H9 (cell line): ENCODE measurements around the gene CBX3. TPM values are rescaled to one million over a fixed set of nuclear protein-coding genes. Genes with fewer than 3 reads are reported as not detected.
"Not testable (repeated sequence)": the region's sequence is repeated elsewhere in the genome, so short reads cannot be mapped to it uniquely, and the experiment has no call there.

ENCODE experiments used
- DNase-seq: peaks from one replicate; pipeline ENCODE4 v3.0.0-alpha.2; 2017
- H2AFZ ChIP-seq: one replicate; pipeline ENCODE4 v1.6.1; 2013; ENCODE audit warnings: mild to moderate bottlenecking, low read length, control low read depth, moderate library complexity
- H2AK5ac ChIP-seq: 2 replicates; pipeline ENCODE4 v1.6.1; 2013; ENCODE audit warnings: low read length, control low read depth, mixed read lengths; ENCODE audit not compliant: insufficient read length
- H2BK120ac ChIP-seq: one replicate; pipeline ENCODE4 v1.6.1; 2013; ENCODE audit warnings: low read depth, mild to moderate bottlenecking, low read length, control low read depth, inconsistent platforms; ENCODE audit not compliant: poor library complexity, severe bottlenecking
- H2BK12ac ChIP-seq: 2 replicates; pipeline ENCODE4 v1.6.1; 2013; ENCODE audit warnings: low read length, control low read depth, mixed read lengths, low read depth; ENCODE audit not compliant: insufficient read length
- H2BK15ac ChIP-seq: 2 replicates; pipeline ENCODE4 v1.6.1; 2013; ENCODE audit warnings: low read depth, low read length, control low read depth
- H2BK20ac ChIP-seq: one replicate; pipeline ENCODE4 v1.6.1; 2013; ENCODE audit warnings: low read depth, mild to moderate bottlenecking, low read length, control low read depth, inconsistent platforms; ENCODE audit not compliant: poor library complexity, severe bottlenecking
- H2BK5ac ChIP-seq: 2 replicates; pipeline ENCODE4 v1.6.1; 2013; ENCODE audit warnings: low read length, control low read depth, mixed read lengths; ENCODE audit not compliant: insufficient read length
- H3K14ac ChIP-seq: 2 replicates; pipeline ENCODE4 v1.6.1; 2013; ENCODE audit warnings: low read length, control low read depth; ENCODE audit not compliant: insufficient read depth
- H3K18ac ChIP-seq: 2 replicates; pipeline ENCODE4 v1.6.1; 2013; ENCODE audit warnings: low read depth, mild to moderate bottlenecking, mixed read lengths, low read length, control low read depth; ENCODE audit not compliant: insufficient read length
- H3K23ac ChIP-seq: 2 replicates; pipeline ENCODE4 v1.6.1; 2013; ENCODE audit warnings: low read length, control low read depth, mixed read lengths, low read depth; ENCODE audit not compliant: insufficient read length
- H3K23me2 ChIP-seq: 2 replicates; pipeline ENCODE4 v1.6.1; 2013; ENCODE audit warnings: low read depth, mild to moderate bottlenecking, mixed read lengths, low read length, control low read depth; ENCODE audit not compliant: insufficient read length, poor library complexity, severe bottlenecking
- H3K27ac ChIP-seq: 2 replicates; pipeline ENCODE4 v1.5.1; 2013; ENCODE audit warnings: low read length, control low read depth, mixed read lengths, low read depth; ENCODE audit not compliant: insufficient read length
- H3K27me3 ChIP-seq: 2 replicates; pipeline ENCODE4 v1.6.1; 2013; ENCODE audit warnings: low read length, control low read depth, inconsistent platforms; ENCODE audit not compliant: insufficient read depth
- H3K4ac ChIP-seq: 2 replicates; pipeline ENCODE4 v1.6.1; 2013; ENCODE audit warnings: low read depth, mild to moderate bottlenecking, control low read depth, inconsistent platforms, low read length, moderate library complexity
- H3K4me1 ChIP-seq: 2 replicates; pipeline ENCODE4 v1.6.1; 2013; ENCODE audit warnings: low read length, control low read depth, inconsistent platforms; ENCODE audit not compliant: insufficient read depth
- H3K4me2 ChIP-seq: 2 replicates; pipeline ENCODE4 v1.6.1; 2013; ENCODE audit warnings: low read length, control low read depth, mixed read lengths; ENCODE audit not compliant: insufficient read length, insufficient read depth
- H3K56ac ChIP-seq: 2 replicates; pipeline ENCODE4 v1.6.1; 2013; ENCODE audit warnings: low read depth, mild to moderate bottlenecking, mixed read lengths, low read length, control low read depth; ENCODE audit not compliant: insufficient read length
- H3K79me1 ChIP-seq: 2 replicates; pipeline ENCODE4 v1.6.1; 2013; ENCODE audit warnings: low read depth, mild to moderate bottlenecking, moderate library complexity, low read length, control low read depth, inconsistent platforms; ENCODE audit not compliant: insufficient read depth, poor library complexity, severe bottlenecking
- H3K79me2 ChIP-seq: 2 replicates; pipeline ENCODE4 v1.6.1; 2013; ENCODE audit warnings: low read length, control low read depth, inconsistent platforms; ENCODE audit not compliant: insufficient read depth
- H3K9ac ChIP-seq: 2 replicates; pipeline ENCODE4 v1.6.1; 2013; ENCODE audit warnings: low read length, control low read depth, mixed read lengths; ENCODE audit not compliant: insufficient read length; ENCODE audit errors: extremely low read depth
- H3K9me3 ChIP-seq: one replicate; pipeline ENCODE4 v1.6.1; 2013; ENCODE audit warnings: low read depth, low read length, inconsistent platforms; ENCODE audit not compliant: control insufficient read depth
- H3T11ph ChIP-seq: one replicate; pipeline ENCODE4 v1.6.1; 2013; ENCODE audit warnings: mild to moderate bottlenecking, low read length, control low read depth, inconsistent platforms
- H4K20me1 ChIP-seq: one replicate; pipeline ENCODE4 v1.6.1; 2013; ENCODE audit not compliant: control insufficient read depth, insufficient read length, insufficient read depth
- H4K5ac ChIP-seq: 2 replicates; pipeline ENCODE4 v1.6.1; 2013; ENCODE audit warnings: low read depth, mild to moderate bottlenecking, mixed read lengths, low read length, control low read depth; ENCODE audit not compliant: insufficient read length
- H4K8ac ChIP-seq: replicated peaks from 2 replicates; pipeline ENCODE4 v1.6.1; 2013; ENCODE audit warnings: low read length, control low read depth, mixed read lengths, low read depth; ENCODE audit not compliant: insufficient read length
- H4K91ac ChIP-seq: 2 replicates; pipeline ENCODE4 v1.6.1; 2013; ENCODE audit warnings: low read depth, mild to moderate bottlenecking, moderate library complexity, mixed read lengths, low read length, control low read depth; ENCODE audit not compliant: insufficient read length
- H3K27ac Mint-ChIP-seq, 3 experiments: 2 replicates in 2 of 3; 3 replicates in 1 of 3; pipeline ENCODE4 v1.8.0; 2020 to 2021; ENCODE audit warnings: mixed read lengths in 3 of 3, mild to moderate bottlenecking in 1 of 3, moderate library complexity in 1 of 3
- H3K27me3 Mint-ChIP-seq: 2 replicates; pipeline ENCODE4 v1.8.0; 2021; ENCODE audit warnings: low read depth, mild to moderate bottlenecking, moderate library complexity, mixed read lengths
- H3K36me3 Mint-ChIP-seq, 3 experiments: 2 replicates in 2 of 3; 3 replicates in 1 of 3; pipeline ENCODE4 v1.8.0; 2020 to 2021; ENCODE audit warnings: low read depth in 3 of 3, mixed read lengths in 3 of 3; ENCODE audit not compliant: insufficient read depth in 1 of 3
- H3K4me1 Mint-ChIP-seq, 2 experiments: 2 replicates each; pipeline ENCODE4 v1.8.0; 2020; ENCODE audit warnings: mixed read lengths in 2 of 2
- H3K4me3 Mint-ChIP-seq, 2 experiments: 2 replicates in 1 of 2; 3 replicates in 1 of 2; pipeline ENCODE4 v1.8.0; 2020 to 2021; ENCODE audit warnings: mild to moderate bottlenecking in 2 of 2, mixed read lengths in 2 of 2, moderate library complexity in 1 of 2
- H3K9me3 Mint-ChIP-seq, 2 experiments: 2 replicates in 1 of 2; 3 replicates in 1 of 2; pipeline ENCODE4 v1.8.0; 2020; ENCODE audit warnings: mild to moderate bottlenecking in 2 of 2, mixed read lengths in 2 of 2, moderate library complexity in 1 of 2
- WGBS: extraction: QIAGEN DNeasy Blood & Tissue Kit; methylation state at CpG from one replicate; pipeline ENCODE4 v1.1.7; 2013; ENCODE audit warnings: missing lambda C conversion rate, low lambda C conversion rate, mixed read lengths; ENCODE audit not compliant: insufficient read length; ENCODE audit errors: extremely low coverage; 5-methylcytosine and 5-hydroxymethylcytosine counted together
- total RNA-seq: library from RNA; stranded (reverse); gene quantifications from 2 replicates; pipeline ENCODE4 v1.2.1, GENCODE V29; 2021
- TF ChIP-seq, protein P1 (sequence below): fragments of 200-600 bp; sonication (generic); conservative IDR thresholded peaks from 3 replicates; pipeline ENCODE4 v1.8.0; 2021; ENCODE audit warnings: antibody characterized with exemption, mild to moderate bottlenecking

Gene CBX3
- total RNA-seq, 1 experiment from 2014 or later = 288 TPM

DNA sequence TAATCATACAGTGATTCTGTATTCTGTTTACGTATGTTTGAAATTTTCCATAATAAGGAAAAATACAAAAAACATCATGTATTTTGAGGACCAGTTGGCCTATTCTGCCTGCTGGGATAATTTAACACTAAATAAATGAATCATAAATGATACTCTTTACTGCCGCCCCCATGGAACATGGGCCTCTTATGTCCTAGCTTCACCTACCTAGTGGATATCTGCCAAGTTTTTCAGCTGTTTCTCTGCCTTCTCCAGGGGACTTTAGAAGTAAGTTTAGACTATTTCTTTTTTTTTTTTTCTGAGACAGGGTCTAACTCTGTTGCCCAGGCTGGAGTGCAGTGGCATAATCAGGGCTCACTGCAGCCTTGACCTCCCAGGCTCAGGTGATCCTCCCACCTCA, 39.1 kb upstream of the CBX3 start:
- Histone ChIP-seq H2BK12ac (no peak overlapping the region), H3K18ac (no peak overlapping the region), H3K14ac (no peak overlapping the region), H2AFZ (no peak overlapping the region), H3K79me1 (peaks cover 9% of the 10 kb centered on the region), H4K91ac (no peak overlapping the region), H3K23ac (no peak overlapping the region), H3K4me2 (no peak overlapping the region), H2BK5ac (no peak overlapping the region), H2BK20ac (no peak overlapping the region), H3K79me2 (peaks cover 70% of the 10 kb centered on the region), H3K4me1 (peaks cover 29% of the 10 kb centered on the region), H3K27ac (no peak overlapping the region), H3K23me2 (no peaks in the 10 kb centered on the region), H2BK120ac (no peak overlapping the region), H2AK5ac (no peak overlapping the region), H4K5ac (no peak overlapping the region), H3K9me3 (no peaks in the 10 kb centered on the region), H3T11ph (no peak overlapping the region), H4K20me1 (no peaks in the 10 kb centered on the region), H3K27me3 (no peaks in the 10 kb centered on the region), H4K8ac (no peak overlapping the region), H3K9ac (no peak overlapping the region), H3K4ac (no peak overlapping the region), H3K56ac (no peak overlapping the region), H2BK15ac (no peak overlapping the region)
- Mint-ChIP-seq H3K36me3 (peaks cover 3 to 35% (median 14%) of the 10 kb centered on the region in 3 experiments; a peak in 6 of 7 replicates), H3K27ac (no peak overlapping the region), H3K9me3 (peaks cover 0 to 3% of the 10 kb centered on the region in 2 experiments; a peak in 4 of 5 replicates), H3K4me1 (peaks cover 44 to 55% of the 10 kb centered on the region in 2 experiments), H3K27me3 (no peaks in the 10 kb centered on the region; the same call in 1 of the 2 replicates), H3K4me3 (no peak overlapping the region)
- no peak for DNase-seq
- no CpG with 5 or more reads among the region's 2 CpGs for WGBS
- TF ChIP-seq, protein P1, sequence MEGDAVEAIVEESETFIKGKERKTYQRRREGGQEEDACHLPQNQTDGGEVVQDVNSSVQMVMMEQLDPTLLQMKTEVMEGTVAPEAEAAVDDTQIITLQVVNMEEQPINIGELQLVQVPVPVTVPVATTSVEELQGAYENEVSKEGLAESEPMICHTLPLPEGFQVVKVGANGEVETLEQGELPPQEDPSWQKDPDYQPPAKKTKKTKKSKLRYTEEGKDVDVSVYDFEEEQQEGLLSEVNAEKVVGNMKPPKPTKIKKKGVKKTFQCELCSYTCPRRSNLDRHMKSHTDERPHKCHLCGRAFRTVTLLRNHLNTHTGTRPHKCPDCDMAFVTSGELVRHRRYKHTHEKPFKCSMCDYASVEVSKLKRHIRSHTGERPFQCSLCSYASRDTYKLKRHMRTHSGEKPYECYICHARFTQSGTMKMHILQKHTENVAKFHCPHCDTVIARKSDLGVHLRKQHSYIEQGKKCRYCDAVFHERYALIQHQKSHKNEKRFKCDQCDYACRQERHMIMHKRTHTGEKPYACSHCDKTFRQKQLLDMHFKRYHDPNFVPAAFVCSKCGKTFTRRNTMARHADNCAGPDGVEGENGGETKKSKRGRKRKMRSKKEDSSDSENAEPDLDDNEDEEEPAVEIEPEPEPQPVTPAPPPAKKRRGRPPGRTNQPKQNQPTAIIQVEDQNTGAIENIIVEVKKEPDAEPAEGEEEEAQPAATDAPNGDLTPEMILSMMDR = no peak

DNA sequence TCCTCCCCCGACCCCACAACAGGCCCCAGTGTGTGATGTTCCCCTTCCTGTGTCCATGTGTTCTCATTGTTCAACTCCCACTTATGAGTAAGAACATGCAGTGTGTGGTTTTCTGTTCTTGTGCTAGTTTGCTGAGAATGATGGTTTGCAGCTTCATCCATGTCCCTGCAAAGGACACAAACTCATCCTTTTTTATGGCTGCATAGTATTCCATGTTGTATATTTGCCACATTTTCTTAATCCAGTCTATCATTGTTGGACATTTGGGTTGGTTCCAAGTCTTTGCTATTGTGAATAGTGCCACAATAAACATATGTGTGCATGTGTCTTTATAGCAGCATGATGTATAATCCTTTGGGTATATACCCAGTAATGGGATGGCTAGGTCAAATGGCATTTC, 37.7 kb upstream of the CBX3 start:
- H3K27ac Mint-ChIP-seq, H3K4me2 ChIP-seq, H2BK12ac ChIP-seq, H2AFZ ChIP-seq, H3K23me2 ChIP-seq, H2BK120ac ChIP-seq, H4K5ac ChIP-seq, H4K8ac ChIP-seq, H3T11ph ChIP-seq, H3K9me3 ChIP-seq, H3K4ac ChIP-seq, H3K23ac ChIP-seq, H3K4me3 Mint-ChIP-seq, DNase-seq, H2BK5ac ChIP-seq, H3K14ac ChIP-seq, H3K79me1 ChIP-seq, H3K9ac ChIP-seq, H3K27me3 ChIP-seq, H2BK15ac ChIP-seq, H3K9me3 Mint-ChIP-seq, H3K18ac ChIP-seq, H4K91ac ChIP-seq, H3K27me3 Mint-ChIP-seq, H4K20me1 ChIP-seq, H3K27ac ChIP-seq, H2AK5ac ChIP-seq, H3K56ac ChIP-seq, H2BK20ac ChIP-seq: not testable (repeated sequence)
- Histone ChIP-seq H3K79me2 (peaks cover 59% of the 10 kb centered on the region), H3K4me1 (peaks cover 20% of the 10 kb centered on the region)
- Mint-ChIP-seq H3K4me1 (peaks cover 35 to 46% of the 10 kb centered on the region in 2 experiments), H3K36me3 (peaks cover 3 to 34% (median 14%) of the 10 kb centered on the region in 3 experiments; a peak in 6 of 7 replicates)
- no CpG with 5 or more reads among the region's 1 CpG for WGBS
